Fibroblast of pulmonary artery (primary cell): ENCODE measurements around the gene MSANTD1.

Experiments
- DNase-seq: peaks from one replicate; pipeline ENCODE4 v3.0.0-alpha.2; 2010; ENCODE audit warnings: low read depth
- H3K4me3 ChIP-seq: replicated peaks from 2 replicates; pipeline ENCODE4 v1.5.1; 2011; ENCODE audit warnings: low read depth, mild to moderate bottlenecking, control low read depth, low read length, moderate library complexity
- TF ChIP-seq, protein P1 (sequence below): IDR thresholded peaks from 2 replicates; pipeline ENCODE4 v1.5.1; 2011; ENCODE audit warnings: mild to moderate bottlenecking, control low read depth, low read length, inconsistent platforms; ENCODE audit errors: missing control alignments

Gene MSANTD1

DNA sequence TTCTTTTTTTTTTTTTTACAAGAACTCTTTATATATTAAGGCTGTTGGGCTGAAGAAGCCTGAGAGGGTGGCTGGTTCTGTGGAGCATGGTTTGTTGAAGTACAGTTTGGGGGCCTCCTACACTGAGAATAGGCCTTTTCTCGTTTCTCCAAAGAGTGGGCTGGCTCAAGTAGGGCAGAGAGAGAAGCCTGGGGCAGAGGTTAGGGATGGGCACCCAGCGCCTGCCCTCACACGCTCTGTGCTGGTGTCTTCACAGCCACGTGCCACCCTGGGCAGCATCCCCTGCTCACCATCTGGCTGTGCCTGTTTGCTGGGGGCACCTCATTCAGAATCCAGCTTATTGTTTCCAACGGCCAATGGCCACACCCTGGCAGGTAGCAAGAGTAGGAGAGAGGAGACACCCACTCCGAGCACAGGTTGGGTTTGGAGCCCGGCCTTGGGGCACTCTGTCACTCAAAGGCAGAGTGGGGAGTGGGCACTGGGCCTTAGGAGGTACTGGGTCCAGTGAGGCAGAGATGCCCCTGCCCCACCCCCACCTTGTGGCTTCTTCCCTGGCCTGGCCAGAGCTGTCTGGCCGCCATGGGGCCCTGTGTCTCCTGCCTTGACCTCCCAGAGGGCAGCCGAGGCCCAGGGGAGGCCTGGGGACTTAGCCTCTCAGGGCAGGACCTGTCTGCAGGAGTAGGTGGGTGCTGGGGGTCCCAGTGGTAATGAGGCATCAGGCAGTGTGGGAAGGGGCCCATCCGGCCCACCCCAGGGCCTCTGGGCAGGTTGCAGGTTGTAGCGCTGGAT lies 2.9 kb downstream of the MSANTD1 start:
- no peak overlapping the region for H3K4me3 ChIP-seq
- DNase-seq = no peak
- TF ChIP-seq, protein P1, sequence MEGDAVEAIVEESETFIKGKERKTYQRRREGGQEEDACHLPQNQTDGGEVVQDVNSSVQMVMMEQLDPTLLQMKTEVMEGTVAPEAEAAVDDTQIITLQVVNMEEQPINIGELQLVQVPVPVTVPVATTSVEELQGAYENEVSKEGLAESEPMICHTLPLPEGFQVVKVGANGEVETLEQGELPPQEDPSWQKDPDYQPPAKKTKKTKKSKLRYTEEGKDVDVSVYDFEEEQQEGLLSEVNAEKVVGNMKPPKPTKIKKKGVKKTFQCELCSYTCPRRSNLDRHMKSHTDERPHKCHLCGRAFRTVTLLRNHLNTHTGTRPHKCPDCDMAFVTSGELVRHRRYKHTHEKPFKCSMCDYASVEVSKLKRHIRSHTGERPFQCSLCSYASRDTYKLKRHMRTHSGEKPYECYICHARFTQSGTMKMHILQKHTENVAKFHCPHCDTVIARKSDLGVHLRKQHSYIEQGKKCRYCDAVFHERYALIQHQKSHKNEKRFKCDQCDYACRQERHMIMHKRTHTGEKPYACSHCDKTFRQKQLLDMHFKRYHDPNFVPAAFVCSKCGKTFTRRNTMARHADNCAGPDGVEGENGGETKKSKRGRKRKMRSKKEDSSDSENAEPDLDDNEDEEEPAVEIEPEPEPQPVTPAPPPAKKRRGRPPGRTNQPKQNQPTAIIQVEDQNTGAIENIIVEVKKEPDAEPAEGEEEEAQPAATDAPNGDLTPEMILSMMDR = no peak

DNA sequence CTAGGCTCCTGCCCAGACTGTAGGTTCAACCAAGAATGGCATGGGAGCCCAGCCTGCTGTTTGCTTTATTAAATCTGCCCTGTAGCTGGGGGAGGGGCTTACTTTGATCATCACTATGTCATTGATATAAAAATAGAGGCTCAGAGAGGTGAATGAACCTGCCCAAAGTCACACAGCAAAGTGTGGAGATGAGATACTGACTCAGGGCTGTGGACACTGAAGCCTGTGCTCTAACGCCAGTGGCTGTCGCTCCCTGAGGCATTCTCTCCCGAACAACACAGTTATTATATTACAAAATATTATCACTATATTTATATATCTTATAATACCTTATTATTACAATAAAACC lies 3.5 kb downstream of the MSANTD1 start:
- TF ChIP-seq, protein P1 = no peak
- no peak overlapping the region for H3K4me3 ChIP-seq
- DNase-seq = no peak

DNA sequence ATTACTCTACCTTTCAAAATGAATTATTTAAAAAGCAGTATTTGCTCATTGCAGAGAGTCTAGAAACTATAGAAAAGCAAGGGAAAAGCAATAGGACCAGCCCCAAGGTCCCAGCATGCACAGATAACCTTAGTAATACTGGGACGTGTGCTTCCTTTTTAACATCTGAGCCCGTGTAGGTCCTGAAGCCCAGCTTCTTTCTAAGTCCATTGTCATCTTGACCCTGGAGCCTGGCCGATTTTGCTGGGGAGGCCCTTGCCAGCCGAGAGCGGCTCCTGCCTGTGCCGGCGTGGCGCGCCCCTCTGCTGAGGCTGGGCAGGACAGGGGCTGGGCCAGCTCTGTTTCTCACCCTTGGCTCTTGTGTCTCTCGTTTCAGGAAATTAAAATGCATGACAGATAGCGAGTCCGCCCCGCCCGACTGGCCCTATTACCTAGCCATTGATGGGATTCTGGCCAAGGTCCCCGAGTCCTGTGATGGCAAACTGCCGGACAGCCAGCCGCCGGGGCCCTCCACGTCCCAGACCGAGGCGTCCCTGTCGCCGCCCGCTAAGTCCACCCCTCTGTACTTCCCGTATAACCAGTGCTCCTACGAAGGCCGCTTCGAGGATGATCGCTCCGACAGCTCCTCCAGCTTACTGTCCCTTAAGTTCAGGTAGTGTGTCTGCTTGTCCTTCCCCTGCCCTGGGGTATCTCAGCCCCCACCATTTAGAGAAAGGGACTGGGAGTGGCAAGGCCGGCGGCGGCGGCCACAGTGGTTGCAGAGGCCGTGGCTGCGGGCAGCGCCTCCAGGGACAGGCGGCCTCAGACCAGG lies 4.1 kb downstream of the MSANTD1 start:
- H3K4me3 ChIP-seq = no peak overlapping the region
- TF ChIP-seq, protein P1 = no peak
- no peak for DNase-seq

DNA sequence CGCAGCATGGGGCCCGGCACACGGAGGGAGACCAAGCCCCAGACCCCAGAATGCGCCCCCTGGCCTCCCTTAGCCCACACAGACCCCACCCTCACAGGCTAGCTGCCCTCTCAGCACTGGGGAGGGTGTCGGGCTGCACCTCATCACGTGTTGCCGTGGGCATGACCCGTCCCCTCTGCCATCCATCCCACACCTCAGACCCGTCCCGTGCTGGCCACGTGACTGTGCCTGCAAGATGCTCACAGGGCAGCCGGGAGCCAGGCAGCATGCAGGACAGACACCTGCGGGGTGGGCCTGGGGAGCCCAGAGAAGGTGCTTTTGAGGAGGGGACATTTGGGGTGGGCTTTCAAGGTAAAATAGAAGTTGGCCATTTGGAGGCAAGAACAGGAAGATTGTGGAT lies 4.8 kb downstream of the MSANTD1 start:
- no peak overlapping the region for H3K4me3 ChIP-seq
- no peak for DNase-seq
- TF ChIP-seq, protein P1 = no peak

DNA sequence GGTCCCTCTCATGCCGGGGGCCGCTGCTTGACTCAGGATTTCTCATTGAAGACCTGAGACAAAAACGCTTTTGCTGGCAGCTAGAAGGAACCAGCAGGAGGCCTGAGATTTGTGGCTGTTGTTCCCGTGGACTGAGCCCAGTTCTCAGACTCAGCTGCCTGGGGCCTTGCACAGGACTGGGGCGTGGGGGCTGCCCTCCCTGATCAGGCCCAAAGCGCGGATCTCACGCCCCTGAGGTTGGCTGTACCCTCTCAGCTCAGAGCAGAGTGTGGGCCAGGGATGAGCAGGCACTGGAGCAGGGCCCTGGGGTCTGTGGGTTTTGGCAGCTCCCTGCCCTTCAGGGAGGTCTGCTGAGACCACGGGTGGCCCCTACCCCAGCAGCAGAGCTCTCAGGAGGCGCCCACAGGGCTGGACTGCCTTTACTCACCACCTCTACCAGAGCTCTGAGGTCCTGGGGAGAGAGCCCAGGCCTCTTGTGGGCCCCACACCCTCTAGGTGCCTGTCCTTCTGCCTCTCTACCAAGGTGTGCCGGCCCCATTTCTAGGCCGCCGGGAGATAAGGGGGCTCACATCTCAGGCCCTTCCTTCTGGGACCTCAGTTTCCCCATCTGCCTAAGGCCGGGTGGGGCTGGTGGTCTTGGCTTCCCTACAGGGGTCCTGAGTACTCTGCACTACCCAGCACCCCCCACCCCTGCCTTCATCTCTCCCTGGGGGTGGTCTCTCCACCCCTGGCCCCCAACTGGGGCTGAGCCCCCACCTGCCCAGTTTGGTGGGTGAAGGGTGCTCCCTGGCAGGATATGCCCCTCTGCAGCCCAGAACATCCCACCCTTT lies 5.6 kb downstream of the MSANTD1 start:
- no peak for DNase-seq
- no peak overlapping the region for H3K4me3 ChIP-seq
- TF ChIP-seq, protein P1 = no peak

DNA sequence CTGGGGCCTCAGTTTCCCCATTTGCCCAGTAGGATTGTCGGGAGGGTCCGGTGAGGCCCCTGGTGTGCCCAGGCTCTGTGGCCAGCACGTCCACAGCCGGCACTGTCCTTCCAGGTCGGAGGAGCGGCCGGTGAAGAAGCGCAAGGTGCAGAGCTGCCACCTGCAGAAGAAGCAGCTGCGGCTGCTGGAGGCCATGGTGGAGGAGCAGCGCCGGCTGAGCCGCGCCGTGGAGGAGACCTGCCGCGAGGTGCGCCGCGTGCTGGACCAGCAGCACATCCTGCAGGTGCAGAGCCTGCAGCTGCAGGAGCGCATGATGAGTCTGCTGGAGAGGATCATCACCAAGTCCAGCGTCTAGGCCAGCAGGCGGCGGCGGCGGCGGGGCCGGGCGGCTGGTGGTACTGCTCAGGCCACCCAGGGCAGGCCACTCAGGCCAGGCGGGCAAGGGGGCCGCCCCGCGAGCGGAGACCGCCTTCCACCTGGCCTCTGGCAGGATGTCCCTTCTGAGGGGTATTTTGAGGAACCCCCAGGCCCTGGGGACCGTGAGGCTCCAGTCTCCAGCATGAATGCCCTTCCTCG lies 6.7 kb downstream of the MSANTD1 start:
- TF ChIP-seq, protein P1 = no peak
- no peak for DNase-seq

More for the DNA sequence above, 6.7 kb downstream of the MSANTD1 start:
- H3K4me3 ChIP-seq = no peak overlapping the region
